NCI-H1092 (cell line): Measurements from ENCODE around the gene GM2A.
"Not testable (repeated sequence)": the region's sequence is repeated elsewhere in the genome, so short reads cannot be mapped to it uniquely, and the experiment has no call there.

Experiments used
- DNase-seq: peaks from one replicate; lab custom pipeline; 2025; lab: John Stamatoyannopoulos, UW

Gene GM2A

GRCh38 chr5:151253605-151253950, 593 bp downstream of the GM2A start:
- DNase-seq, result no peak

- no peak for DNase-seq
Observed at GRCh38 chr5:151254556-151254955, 1.6 kb downstream of the GM2A start.

- DNase-seq, result not testable (repeated sequence)
Observed at GRCh38 chr5:151254990-151255389, 2.0 kb downstream of the GM2A start.

- no peak for DNase-seq
Observed at GRCh38 chr5:151255621-151256286, 2.8 kb downstream of the GM2A start.

GRCh38 chr5:151257731-151258181, 4.8 kb downstream of the GM2A start:
- DNase-seq, result no peak

GRCh38 chr5:151258201-151258611, 5.2 kb downstream of the GM2A start:
- DNase-seq, result no peak

GRCh38 chr5:151258816-151259215, 5.8 kb downstream of the GM2A start:
- DNase-seq, result no peak

GRCh38 chr5:151259931-151260330, 6.9 kb downstream of the GM2A start:
- DNase-seq, result no peak

GRCh38 chr5:151262532-151262931, 9.5 kb downstream of the GM2A start:
- no peak for DNase-seq

- no peak for DNase-seq
Observed at GRCh38 chr5:151264113-151264512, 11.1 kb downstream of the GM2A start.

GRCh38 chr5:151267491-151268260, 14.7 kb downstream of the GM2A start:
- no peak for DNase-seq

GRCh38 chr5:151270599-151270998, 17.6 kb downstream of the GM2A start:
- no peak for DNase-seq

- no peak for DNase-seq
Observed at GRCh38 chr5:151271336-151271735, 18.4 kb downstream of the GM2A start.

GRCh38 chr5:151274666-151275065, 21.7 kb downstream of the GM2A start:
- no peak for DNase-seq

GRCh38 chr5:151275803-151276202, 22.8 kb downstream of the GM2A start:
- no peak for DNase-seq

GRCh38 chr5:151278845-151279244, 25.9 kb downstream of the GM2A start:
- DNase-seq, result no peak

- no peak for DNase-seq
Observed at GRCh38 chr5:151280443-151280842, 27.5 kb downstream of the GM2A start.

GRCh38 chr5:151281001-151281639, 28.1 kb downstream of the GM2A start:
- DNase-seq, result no peak

- DNase-seq, result no peak
Observed at GRCh38 chr5:151283120-151283825, 30.3 kb downstream of the GM2A start.

- DNase-seq, result no peak
Observed at GRCh38 chr5:151284392-151284967, 31.5 kb downstream of the GM2A start.

GRCh38 chr5:151285683-151286082, 32.7 kb downstream of the GM2A start:
- DNase-seq, result no peak

- DNase-seq, result no peak
Observed at GRCh38 chr5:151286246-151286645, 33.3 kb downstream of the GM2A start.
